GM19043 (cell line): ENCODE data around the gene EPB41L4B.

ENCODE experiments used
- ATAC-seq: cut with Tn5 transposase; IDR thresholded peaks from one replicate; pipeline ENCODE4 v1.9.1; 2021; ENCODE audit warnings: low read depth; ENCODE audit not compliant: unreplicated experiment

Gene EPB41L4B

GRCh38 chr9:109171926-109172325 lies 148.9 kb downstream of the EPB41L4B start:
- no peak for ATAC-seq

GRCh38 chr9:109168170-109168569 lies 152.7 kb downstream of the EPB41L4B start:
- no peak for ATAC-seq

DNA sequence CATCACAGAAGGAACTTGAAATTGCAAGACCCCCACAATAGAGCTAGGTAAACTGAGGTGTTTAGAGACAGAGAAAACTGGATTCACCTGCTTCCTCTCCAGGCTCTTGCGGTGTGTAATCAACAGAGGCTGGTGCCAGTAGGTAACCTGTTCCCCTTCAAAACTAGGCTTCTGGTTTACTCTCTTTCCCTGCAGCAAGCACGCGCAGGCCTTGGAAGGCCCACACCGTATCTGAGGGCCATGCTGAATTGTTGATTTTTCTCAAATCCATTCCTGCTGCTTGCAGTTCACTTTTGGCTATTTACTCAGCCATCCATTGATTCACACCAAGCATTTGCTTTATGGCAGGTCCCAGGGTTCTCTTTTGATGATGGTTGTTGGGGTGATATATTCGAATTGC lies 153.1 kb downstream of the EPB41L4B start:
- no peak for ATAC-seq

DNA sequence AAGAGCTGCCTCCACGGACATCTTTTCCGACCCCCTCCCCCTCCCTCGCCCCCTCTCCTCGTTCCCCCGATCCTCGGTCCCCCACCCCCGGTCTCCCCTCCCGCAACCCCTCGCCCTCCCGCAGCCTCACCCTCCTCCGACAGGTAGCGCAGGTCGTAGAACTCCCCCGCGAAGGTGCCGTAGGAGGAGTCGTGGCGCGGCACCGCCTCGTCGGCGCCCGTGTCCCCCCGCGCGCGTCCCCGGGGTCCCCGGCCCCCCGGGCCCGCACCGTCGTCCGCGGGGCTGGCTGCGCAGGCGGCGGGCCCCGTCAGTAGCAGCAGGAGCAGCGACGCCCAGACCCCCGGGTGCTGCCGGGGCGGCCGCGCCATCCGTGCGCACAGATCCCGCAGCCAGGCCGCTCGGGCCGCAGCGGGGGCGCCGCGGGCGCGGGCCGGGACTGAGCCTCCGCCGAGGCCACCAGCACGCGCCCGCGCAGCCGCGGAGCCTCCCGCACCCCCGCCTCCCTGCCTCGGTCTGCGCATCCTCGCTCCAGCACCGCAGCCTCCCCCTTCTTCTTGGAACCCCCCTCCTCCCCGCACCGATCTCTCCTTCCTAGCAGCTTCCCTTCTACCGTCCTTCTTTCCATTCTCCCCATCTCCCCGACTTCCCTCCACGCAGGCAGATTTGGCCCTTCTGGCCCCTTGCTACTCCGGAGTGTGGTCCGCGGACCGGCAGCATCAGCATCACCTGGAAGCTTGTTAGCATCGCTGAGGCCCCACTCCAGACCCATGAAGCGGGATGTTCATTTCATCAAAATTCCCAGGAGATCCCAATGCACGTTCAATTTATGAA lies 153.9 kb downstream of the EPB41L4B start, which contains the start of gene FRRS1L:
FRRS1L (minus strand) TSS at position 479 of the 831 bp plus-strand sequence; CDS start at position 368, 111 bp downstream.
- no peak for ATAC-seq

- ATAC-seq, result no peak
Measured at GRCh38 chr9:109166171-109166770, 154.6 kb downstream of the EPB41L4B start.

DNA sequence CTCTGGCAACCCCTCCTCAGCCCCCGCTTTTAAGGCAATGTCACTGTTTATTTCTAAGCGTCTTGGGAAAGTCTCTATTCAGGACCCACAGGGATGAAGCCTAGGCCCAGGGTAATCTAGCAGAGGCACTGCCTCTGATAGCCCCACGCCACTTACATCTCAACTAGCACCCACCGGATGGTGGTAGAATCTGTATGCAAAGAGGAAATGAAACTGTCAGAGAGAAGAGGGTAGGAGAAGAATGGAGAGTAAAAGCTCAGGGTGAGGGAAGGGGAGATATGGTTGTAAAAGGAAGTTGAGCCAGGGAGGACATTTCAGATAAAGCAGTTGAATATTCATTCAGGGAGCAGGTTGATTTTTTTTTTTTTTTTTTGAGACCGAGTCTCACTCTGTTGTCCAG lies 156.8 kb downstream of the EPB41L4B start:
- ATAC-seq, result peak; percentile 74

DNA sequence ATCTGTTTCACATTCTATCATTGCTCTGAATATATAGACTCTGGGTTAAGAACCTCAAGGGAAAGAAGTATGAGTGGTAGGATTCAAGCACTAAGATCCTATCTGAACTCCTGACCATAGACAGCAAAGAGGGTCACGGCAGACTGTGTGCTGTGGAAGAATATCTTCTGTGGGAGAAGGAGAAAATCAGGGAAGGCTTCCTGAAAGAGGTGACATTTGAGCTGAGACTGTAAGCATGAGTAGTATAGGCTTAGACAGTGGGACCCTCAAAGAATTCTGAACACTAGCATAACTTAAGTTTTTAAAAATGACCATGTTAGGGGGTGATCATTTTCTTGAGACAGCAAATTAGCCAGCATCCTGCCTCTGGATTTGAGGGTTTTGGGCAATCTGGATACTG lies 157.7 kb downstream of the EPB41L4B start:
- no peak for ATAC-seq

GRCh38 chr9:109162677-109163076 lies 158.2 kb downstream of the EPB41L4B start:
- no peak for ATAC-seq

GRCh38 chr9:109161471-109161870 lies 159.4 kb downstream of the EPB41L4B start:
- no peak for ATAC-seq

DNA sequence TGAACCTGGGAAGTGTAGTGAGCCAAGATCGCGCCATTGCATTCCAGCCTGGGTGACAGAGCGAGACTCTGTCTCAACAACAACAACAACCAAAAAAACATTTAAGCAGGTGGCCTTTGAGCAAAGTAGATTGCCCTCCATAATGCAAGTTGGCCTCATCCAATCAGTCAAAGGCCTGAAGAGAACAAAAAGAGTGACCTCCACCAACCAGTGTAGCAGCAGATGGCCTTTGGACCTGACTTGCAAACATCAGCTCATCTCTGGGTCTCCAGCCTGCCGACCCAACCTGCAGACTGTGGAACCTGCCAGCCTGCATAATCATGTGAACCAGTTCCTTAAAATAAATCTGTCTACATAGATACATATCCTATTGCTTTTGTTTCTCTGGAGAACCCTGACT lies 161.3 kb downstream of the EPB41L4B start:
- ATAC-seq, result no peak

DNA sequence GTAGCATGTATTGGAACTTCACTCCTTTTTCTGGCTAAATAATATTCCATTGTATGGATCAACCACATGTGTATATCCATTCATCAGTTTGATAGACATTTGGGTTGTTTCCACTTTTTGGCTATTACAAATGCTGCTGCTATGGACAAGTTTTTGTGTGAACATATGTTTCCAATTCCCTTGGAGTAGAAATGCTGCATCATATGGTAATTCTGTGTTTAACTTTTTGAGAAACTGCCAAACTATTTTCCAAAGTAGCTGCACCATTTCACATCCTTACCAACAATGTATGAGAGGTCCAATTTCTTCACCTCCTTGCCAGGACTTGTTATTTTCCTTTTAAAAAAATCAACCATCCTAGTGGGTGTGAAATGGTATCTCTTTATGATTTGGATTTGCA lies 162.2 kb downstream of the EPB41L4B start:
- ATAC-seq, result no peak

- ATAC-seq, result no peak
Measured at GRCh38 chr9:109156708-109157107, 164.2 kb downstream of the EPB41L4B start.

DNA sequence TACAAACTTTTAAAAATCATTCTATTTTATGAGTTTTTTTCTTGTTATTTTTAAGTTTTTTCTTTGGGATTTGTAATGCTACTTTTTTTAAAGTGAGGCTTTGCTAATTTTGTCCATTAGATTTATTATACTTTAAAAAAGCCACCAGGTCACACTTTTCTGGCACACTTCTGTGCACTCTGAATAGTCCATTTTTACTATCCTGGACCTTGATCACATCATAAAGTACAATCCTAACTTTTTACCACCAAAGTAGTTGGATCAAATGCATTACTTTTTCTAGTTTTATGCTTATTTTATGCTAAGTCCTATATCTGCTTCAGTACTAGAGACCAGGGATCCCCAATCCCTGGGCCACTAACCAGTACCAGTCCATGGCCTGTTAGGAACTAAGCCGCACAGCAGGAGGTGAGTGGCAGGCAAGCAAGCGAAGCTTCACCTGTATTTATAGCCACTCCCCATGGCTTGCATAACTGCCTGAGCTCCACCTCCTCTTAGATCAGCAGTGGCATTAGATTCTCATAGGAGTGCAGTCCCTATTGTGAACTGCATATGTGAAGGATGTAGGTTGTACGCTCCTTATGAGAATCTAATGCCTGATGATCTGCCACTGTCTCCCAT lies 169.8 kb downstream of the EPB41L4B start:
- ATAC-seq, result no peak

DNA sequence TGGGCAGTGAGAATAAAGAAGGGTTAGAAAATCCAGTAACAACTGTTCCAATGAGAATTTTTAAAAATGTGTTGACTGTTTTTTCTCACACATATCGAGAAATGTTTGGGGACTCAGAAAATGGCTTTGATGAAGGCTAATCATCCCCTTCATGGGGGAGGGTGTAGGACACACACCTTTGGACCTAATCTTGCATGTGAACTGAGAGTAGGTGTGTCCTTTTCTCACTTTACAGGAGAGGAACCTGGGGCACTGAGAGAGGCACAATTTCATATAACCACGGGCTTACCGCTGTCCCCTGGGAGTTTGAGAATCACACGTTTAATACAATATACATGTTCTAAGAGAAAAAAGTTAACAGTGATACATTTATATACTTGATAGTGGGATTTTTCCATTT lies 171.1 kb downstream of the EPB41L4B start:
- no peak for ATAC-seq

GRCh38 chr9:109149089-109149488 lies 171.8 kb downstream of the EPB41L4B start:
- ATAC-seq, result no peak

DNA sequence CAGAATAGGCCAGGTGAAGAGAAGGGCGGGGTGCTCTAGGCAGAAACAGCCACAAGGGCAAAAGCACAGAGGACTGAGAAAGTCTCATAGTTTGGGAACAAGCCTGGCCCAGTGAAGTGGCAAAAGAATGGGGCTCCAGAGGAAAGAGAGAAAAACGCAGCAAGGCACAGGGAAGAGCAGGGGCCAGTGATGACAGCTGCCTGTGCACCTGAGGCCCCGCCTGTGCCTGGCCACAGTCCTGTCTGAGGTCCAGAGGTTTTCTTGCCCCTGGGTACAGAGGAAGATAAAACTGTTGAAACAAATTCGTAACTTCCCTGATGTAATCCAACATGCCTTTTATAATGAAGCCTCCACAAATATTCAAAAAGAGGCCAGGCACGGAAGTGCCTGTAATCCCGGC lies 175.8 kb downstream of the EPB41L4B start:
- ATAC-seq, result no peak

- ATAC-seq, result peak; percentile 77
Measured at GRCh38 chr9:109143881-109144562, 176.8 kb downstream of the EPB41L4B start.

DNA sequence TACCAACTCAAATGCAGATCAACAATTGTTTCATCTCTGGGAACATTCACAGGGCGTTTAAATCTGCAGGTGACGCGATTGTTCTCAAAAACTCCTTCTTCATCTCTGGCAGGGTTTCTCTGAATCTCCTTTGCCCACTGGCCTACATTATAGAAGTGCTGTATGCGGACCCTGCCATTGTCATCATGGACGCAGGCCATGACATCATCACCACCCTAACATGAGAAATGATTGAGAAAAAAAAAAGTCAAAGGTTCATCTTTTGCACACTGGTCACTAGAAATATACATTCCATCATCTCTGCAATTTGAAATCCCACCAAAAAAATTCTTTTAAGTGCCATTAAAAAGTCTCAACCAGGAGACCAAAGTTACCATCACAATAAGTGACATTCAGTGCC lies 179.5 kb downstream of the EPB41L4B start:
- ATAC-seq, result no peak

DNA sequence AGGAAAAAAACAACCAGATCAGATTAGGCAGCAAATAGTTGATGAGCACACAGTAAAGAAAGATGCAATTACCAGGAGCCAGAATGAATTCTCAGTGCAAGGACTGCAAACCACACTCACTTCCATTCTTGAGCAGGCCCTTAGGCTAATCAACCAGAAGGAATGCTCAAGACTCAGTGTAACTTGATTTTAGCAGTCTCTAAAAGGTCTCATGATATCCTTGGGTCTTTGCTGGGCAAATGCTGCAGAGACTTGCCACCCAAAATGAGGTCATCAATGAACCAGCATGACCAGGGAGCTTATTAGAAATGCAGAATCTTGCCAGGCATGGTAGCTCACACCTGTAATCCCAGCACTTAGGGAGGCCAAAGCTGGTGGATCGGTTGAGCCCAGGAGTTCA lies 181.0 kb downstream of the EPB41L4B start:
- no peak for ATAC-seq

DNA sequence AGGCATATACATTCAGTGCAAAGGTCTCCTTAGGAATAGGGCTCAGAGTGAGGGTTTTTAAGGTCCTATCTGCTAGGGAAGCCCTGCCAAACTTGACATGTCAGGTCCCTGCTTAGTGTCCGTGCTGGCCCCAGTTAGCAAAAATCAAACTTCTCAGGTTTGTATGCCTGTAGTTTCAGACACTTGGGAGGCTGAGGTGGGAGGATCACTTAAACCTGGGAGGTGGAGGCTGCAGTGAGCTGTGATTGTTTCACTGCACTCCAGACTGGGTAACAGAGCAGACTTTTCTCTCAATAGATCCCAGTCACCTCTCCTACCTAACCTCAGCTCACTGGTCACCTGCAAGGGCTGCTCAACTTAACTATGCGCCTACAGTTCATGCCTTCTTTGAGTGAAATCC lies 182.4 kb downstream of the EPB41L4B start:
- no peak for ATAC-seq

DNA sequence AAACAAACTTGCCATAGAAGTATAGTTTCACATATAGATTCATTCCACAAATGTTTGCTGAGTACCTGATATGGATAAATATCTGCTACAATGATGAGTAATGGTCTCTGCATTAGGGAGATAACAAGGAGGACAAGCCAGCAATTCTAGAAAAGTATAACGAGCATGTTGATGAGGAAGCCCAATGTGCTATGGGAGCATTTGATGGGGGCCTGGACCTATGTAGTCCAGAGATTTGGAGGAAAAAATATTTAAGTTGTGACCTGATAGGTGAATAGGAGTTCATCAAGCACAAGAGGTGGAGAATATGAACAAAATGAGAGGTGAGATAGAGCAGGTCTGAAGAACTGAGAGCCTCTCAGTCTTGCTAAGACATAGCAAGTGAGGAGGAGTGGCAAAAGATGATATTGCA lies 186.7 kb downstream of the EPB41L4B start:
- ATAC-seq, result no peak
